Tibial artery (tissue), 4 donors: Measurements from ENCODE around the gene CDH4.
"Not testable (repeated sequence)": the region's sequence is repeated elsewhere in the genome, so short reads cannot be mapped to it uniquely, and the experiment has no call there.

Experiments
- DNase-seq, 2 donors: peaks; one replicate each; pipeline ENCODE4 v3.0.0-alpha.2; 2019
- H3K27ac ChIP-seq, 2 donors: fragments of 200-600 bp; sonication (generic) in 1 of 2; 1 replicate in 1 of 2; 2 replicates in 1 of 2; pipeline ENCODE4 v1.5.1; 2018 to 2019; ENCODE audit warnings: mild to moderate bottlenecking in 1 of 2
- H3K27me3 ChIP-seq, 2 donors: fragments of 200-600 bp; sonication (generic) in 1 of 2; one replicate each; pipeline versions ENCODE4 v1.5.1 to v1.6.0; 2016 to 2019
- H3K36me3 ChIP-seq, 3 donors: fragments of 200-600 bp; sonication (generic) in 2 of 3; one replicate each; pipeline ENCODE4 v1.5.1; 2016 to 2019; ENCODE audit warnings: mild to moderate bottlenecking in 2 of 3
- H3K4me1 ChIP-seq, 4 donors: fragments of 200-600 bp; sonication (generic) in 2 of 4; 1 replicate in 3 of 4; 2 replicates in 1 of 4; pipeline ENCODE4 v1.5.1; 2016 to 2019
- H3K4me3 ChIP-seq, 2 donors: fragments of 200-600 bp; sonication (generic) in 1 of 2; 1 replicate in 1 of 2; 2 replicates in 1 of 2; pipeline ENCODE4 v1.5.1; 2018 to 2019; ENCODE audit warnings: mild to moderate bottlenecking in 2 of 2
- H3K9me3 ChIP-seq, 3 donors: fragments of 200-600 bp; sonication (generic) in 1 of 3; one replicate each; pipeline ENCODE4 v1.5.1; 2016 to 2019
- intact Hi-C: fragments of 100-400 bp; cut with DNase I; formaldehyde crosslinking; loops from one replicate; pipeline ENCODE4 v1.15.0; 2023; ENCODE audit warnings: low total_unique reads
- TF ChIP-seq, protein P1 (sequence below), 2 experiments: fragments of 200-600 bp in 1 of 2; fragments of 450-650 bp in 1 of 2; IDR thresholded peaks; one replicate each; pipeline ENCODE4 v1.5.1; 2017 to 2019; ENCODE audit warnings: antibody characterized with exemption in 2 of 2, mild to moderate bottlenecking in 1 of 2, moderate library complexity in 1 of 2

Gene CDH4

DNA sequence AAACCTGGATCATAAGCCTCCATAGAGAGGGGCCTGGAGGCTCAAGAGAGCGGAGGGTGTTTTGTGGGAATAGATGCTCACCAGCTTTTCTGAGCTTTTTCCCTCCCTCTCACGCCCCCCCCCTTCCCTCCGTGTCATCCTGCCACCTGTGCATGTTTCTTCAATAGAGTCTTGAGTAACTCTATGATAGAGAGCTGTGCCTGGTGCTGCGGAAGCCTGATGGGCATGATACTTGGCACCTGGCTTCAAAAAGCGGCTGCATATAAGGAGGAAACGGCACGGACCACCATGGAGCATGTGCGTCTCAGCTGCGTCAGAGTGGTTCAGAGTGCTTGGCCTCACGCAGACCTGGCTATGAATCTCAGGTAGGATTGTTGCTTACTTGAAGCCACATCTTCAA is 198.9 kb downstream of the CDH4 start:
- Histone ChIP-seq H3K27me3 (peaks cover 0 to 7% of the 10 kb centered on the region in 2 donors), H3K4me3 (no peak overlapping the region), H3K4me1 (no peaks in the 10 kb centered on the region), H3K27ac (no peak overlapping the region), H3K9me3 (no peaks in the 10 kb centered on the region), H3K36me3 (no peaks in the 10 kb centered on the region)
- TF ChIP-seq, protein P1, sequence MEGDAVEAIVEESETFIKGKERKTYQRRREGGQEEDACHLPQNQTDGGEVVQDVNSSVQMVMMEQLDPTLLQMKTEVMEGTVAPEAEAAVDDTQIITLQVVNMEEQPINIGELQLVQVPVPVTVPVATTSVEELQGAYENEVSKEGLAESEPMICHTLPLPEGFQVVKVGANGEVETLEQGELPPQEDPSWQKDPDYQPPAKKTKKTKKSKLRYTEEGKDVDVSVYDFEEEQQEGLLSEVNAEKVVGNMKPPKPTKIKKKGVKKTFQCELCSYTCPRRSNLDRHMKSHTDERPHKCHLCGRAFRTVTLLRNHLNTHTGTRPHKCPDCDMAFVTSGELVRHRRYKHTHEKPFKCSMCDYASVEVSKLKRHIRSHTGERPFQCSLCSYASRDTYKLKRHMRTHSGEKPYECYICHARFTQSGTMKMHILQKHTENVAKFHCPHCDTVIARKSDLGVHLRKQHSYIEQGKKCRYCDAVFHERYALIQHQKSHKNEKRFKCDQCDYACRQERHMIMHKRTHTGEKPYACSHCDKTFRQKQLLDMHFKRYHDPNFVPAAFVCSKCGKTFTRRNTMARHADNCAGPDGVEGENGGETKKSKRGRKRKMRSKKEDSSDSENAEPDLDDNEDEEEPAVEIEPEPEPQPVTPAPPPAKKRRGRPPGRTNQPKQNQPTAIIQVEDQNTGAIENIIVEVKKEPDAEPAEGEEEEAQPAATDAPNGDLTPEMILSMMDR (IDR thresholded peaks at IDR 0.05) = no peak
- no peak for DNase-seq
- intact Hi-C loops = no loop called here

DNA sequence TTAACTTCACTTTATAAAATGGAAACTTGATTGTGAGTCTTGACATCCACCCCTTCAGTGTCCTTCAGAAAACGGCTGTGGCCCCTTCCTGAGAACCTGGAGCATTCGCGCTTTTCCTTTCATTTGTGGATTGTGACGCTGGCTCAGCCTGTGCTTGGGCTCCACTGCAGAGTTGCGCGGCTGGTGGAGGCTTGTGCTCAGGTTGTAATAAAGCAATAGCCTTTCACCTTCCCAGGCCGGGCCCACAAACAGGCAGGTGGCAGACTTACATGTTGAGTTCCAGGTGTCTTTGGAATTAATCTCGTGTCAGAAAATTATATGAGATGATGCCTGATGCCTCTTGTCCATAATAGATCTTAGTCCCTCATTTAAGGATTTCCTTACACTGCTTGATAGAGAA is 199.9 kb downstream of the CDH4 start:
- H3K4me3 ChIP-seq = no peak overlapping the region
- no peak overlapping the region for H3K27ac ChIP-seq
- no peaks in the 10 kb centered on the region for H3K4me1 ChIP-seq
- peaks cover 0 to 7% of the 10 kb centered on the region in 2 donors for H3K27me3 ChIP-seq
- DNase-seq = no peak
- no peaks in the 10 kb centered on the region for H3K9me3 ChIP-seq
- intact Hi-C loops = no loop called here
- TF ChIP-seq, protein P1 (IDR thresholded peaks at IDR 0.05) = no peak
- H3K36me3 ChIP-seq = no peaks in the 10 kb centered on the region

GRCh38 chr20:61453219-61453618 is 201.2 kb downstream of the CDH4 start:
- TF ChIP-seq, protein P1 (IDR thresholded peaks at IDR 0.05) = no peak
- no peak overlapping the region for H3K4me3 ChIP-seq
- no peak overlapping the region for H3K27ac ChIP-seq
- no peaks in the 10 kb centered on the region for H3K9me3 ChIP-seq
- no peaks in the 10 kb centered on the region for H3K4me1 ChIP-seq
- intact Hi-C loops = no loop called here
- H3K27me3 ChIP-seq = peaks cover 0 to 7% of the 10 kb centered on the region in 2 donors
- DNase-seq = no peak
- H3K36me3 ChIP-seq = no peaks in the 10 kb centered on the region

DNA sequence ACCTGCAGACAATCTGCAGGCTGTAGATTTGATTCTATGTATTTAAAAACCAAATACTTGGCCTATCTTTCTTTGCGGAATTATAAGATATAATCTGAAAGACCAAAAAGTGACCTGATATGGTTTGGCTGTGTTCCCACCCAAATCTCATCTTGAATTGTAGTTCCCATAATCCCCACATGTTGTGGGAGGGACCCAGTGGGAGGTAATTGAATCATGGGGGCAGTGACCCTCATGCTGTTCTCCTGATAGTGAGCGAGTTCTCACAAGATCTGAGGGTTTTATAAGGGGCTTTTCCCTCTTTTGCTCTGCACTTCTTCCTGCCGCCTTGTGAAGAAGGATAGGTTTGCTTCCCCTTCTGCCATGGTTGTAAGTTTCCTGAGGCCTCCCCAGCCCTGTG is 201.6 kb downstream of the CDH4 start:
- DNase-seq, H3K36me3 ChIP-seq, intact Hi-C loops, H3K9me3 ChIP-seq, H3K27me3 ChIP-seq, H3K27ac ChIP-seq, H3K4me1 ChIP-seq, H3K4me3 ChIP-seq: not testable (repeated sequence)

- TF ChIP-seq, protein P1 (IDR thresholded peaks at IDR 0.05) = no peak
- H3K9me3 ChIP-seq = no peaks in the 10 kb centered on the region
- intact Hi-C loops = no loop called here
- no peak overlapping the region for H3K27ac ChIP-seq
- no peaks in the 10 kb centered on the region for H3K36me3 ChIP-seq
- no peak for DNase-seq
- no peaks in the 10 kb centered on the region for H3K4me1 ChIP-seq
- peaks cover 0 to 7% of the 10 kb centered on the region in 2 donors for H3K27me3 ChIP-seq
- H3K4me3 ChIP-seq = no peak overlapping the region
Observed at GRCh38 chr20:61454053-61454452, 202.0 kb downstream of the CDH4 start.

GRCh38 chr20:61455508-61456215 is 203.6 kb downstream of the CDH4 start:
- intact Hi-C loops = no loop called here
- TF ChIP-seq, protein P1 (IDR thresholded peaks at IDR 0.05) = no peak
- no peaks in the 10 kb centered on the region for H3K36me3 ChIP-seq
- no peaks in the 10 kb centered on the region for H3K9me3 ChIP-seq
- no peak overlapping the region for H3K4me3 ChIP-seq
- no peaks in the 10 kb centered on the region for H3K4me1 ChIP-seq
- peaks cover 0 to 14% of the 10 kb centered on the region in 2 donors for H3K27me3 ChIP-seq
- no peak overlapping the region for H3K27ac ChIP-seq
- no peak for DNase-seq
